Lower leg skin (tissue), 3 donors: ENCODE data around the gene MSANTD2.

Source experiments
- CTCF ChIP-seq, 3 donors: fragments of 450-650 bp; IDR thresholded peaks; one replicate each; pipeline ENCODE4 v1.5.1; 2016; ENCODE audit warnings: antibody characterized with exemption in 3 of 3, mild to moderate bottlenecking in 3 of 3, moderate library complexity in 2 of 3
- POLR2A ChIP-seq, 2 donors: fragments of 450-650 bp; IDR thresholded peaks; one replicate each; pipeline ENCODE4 v1.6.1; 2016 to 2017; ENCODE audit warnings: antibody characterized with exemption in 2 of 2, mild to moderate bottlenecking in 1 of 2, moderate library complexity in 1 of 2

GRCh38 chr11:124736736-124737135 lies 63.5 kb downstream of the MSANTD2 start:
- TF ChIP-seq CTCF (IDR thresholded peaks at IDR 0.05) (no peak), POLR2A (IDR thresholded peaks at IDR 0.05) (no peak)
